K562 (cell line): ENCODE measurements around the gene TRAPPC1. TPM values are rescaled to one million over a fixed set of nuclear protein-coding genes. Genes with fewer than 3 reads are reported as not detected.

Experiments used
- polyA plus RNA-seq, 8 experiments: library from polyadenylated mRNA; depleted of rRNA in 4 of 8; stranded (reverse) in 5 of 8; unstranded in 3 of 8; fragments of >200 nt; fragmentation: Nextera tagmentation in 2 of 8; fragmentation: Illumina TruSeq in 1 of 8; extraction: Ambion mirVana in 2 of 8; extraction: Trizol in 1 of 8; gene quantifications; 2 replicates each; pipeline versions ENCODE4 v1.2.1 to v1.2.3, GENCODE V29; 2011 to 2014; ENCODE audit warnings: inconsistent platforms in 1 of 8, missing spikeins in 1 of 8
- small RNA-seq: library from RNA; depleted of rRNA; stranded (forward); fragments of <200 nt; gene quantifications from one replicate; pipeline ENCODE3, GENCODE V24; 2014
- total RNA-seq, 7 experiments: library from RNA; depleted of rRNA in 6 of 7; stranded (reverse); fragments of >200 nt in 6 of 7; fragmentation: Illumina TruSeq in 2 of 7; extraction: Trizol in 2 of 7; gene quantifications; 2 replicates each; pipeline versions ENCODE4 v1.2.1 to v1.2.3, GENCODE V29; 2011 to 2021; ENCODE audit warnings: low replicate concordance in 1 of 7

The TRAPPC1 gene
- total and polyA plus RNA-seq, 9 of the 15 experiments (the other 6 are each of a cell fraction or from before 2014, with no cell fraction given), result 11.7 to 82.8 (median 36.2) TPM

Small RNAs within 50 kb of the gene (small RNA-seq; reads per million reads assigned to genes)
- 1.6 reads per million, percentile 76 among the genes with 10 or more reads in this experiment for gene SCARNA21

Other genes with a start within 250 kb of the TRAPPC1 start
Only the 7 nearest of the 20 such genes appear.
- 99.8 TPM in 2 replicates for gene NAA38, start 74.4 kb downstream of the TRAPPC1 start, total RNA-seq (2014; rRNA removed)
- 13.3 and 16.4 TPM in 2 replicates for gene NAA38, start 74.4 kb downstream of the TRAPPC1 start, total RNA-seq (2014; rRNA removed; fragmentation: Illumina TruSeq; extraction: Trizol)
- 52.6 and 57.3 TPM in 2 replicates for gene NAA38, start 74.4 kb downstream of the TRAPPC1 start, total RNA-seq (2015; rRNA removed; fragmentation: Illumina TruSeq; extraction: Trizol)
- gene NAA38, start 74.4 kb downstream of the TRAPPC1 start, total RNA-seq (2021), result 54.7 and 61.2 TPM in 2 replicates
- 34.5 and 39.9 TPM in 2 replicates for gene NAA38, start 74.4 kb downstream of the TRAPPC1 start, polyA plus RNA-seq (2011; rRNA removed)
- 19.1 and 32.8 TPM in 2 replicates for gene NAA38, start 74.4 kb downstream of the TRAPPC1 start, polyA plus RNA-seq (2014; fragmentation: Illumina TruSeq; extraction: Trizol)
- 10 to 100 TPM; 70.4 to 90.4 TPM for gene NAA38, start 74.4 kb downstream of the TRAPPC1 start, polyA plus RNA-seq (2014; fragmentation: Nextera tagmentation; extraction: Ambion mirVana)
- 87.3 and 104 TPM in 2 replicates for gene NAA38, start 74.4 kb downstream of the TRAPPC1 start, polyA plus RNA-seq (2014; rRNA removed)
- 4.7 and 6.0 TPM in 2 replicates for gene CYB5D1, start 73.9 kb downstream of the TRAPPC1 start, total RNA-seq (2014; rRNA removed)
- 5.7 and 5.8 TPM in 2 replicates for gene CYB5D1, start 73.9 kb downstream of the TRAPPC1 start, total RNA-seq (2014; rRNA removed; fragmentation: Illumina TruSeq; extraction: Trizol)
- gene CYB5D1, start 73.9 kb downstream of the TRAPPC1 start, total RNA-seq (2015; rRNA removed; fragmentation: Illumina TruSeq; extraction: Trizol), result 6.4 and 7.6 TPM in 2 replicates
- 6.9 and 7.8 TPM in 2 replicates for gene CYB5D1, start 73.9 kb downstream of the TRAPPC1 start, total RNA-seq (2021)
- gene CYB5D1, start 73.9 kb downstream of the TRAPPC1 start, polyA plus RNA-seq (2011; rRNA removed), result 4.2 and 7.2 TPM in 2 replicates
- gene CYB5D1, start 73.9 kb downstream of the TRAPPC1 start, polyA plus RNA-seq (2014; fragmentation: Illumina TruSeq; extraction: Trizol), result 7.3 and 7.9 TPM in 2 replicates
- gene CYB5D1, start 73.9 kb downstream of the TRAPPC1 start, polyA plus RNA-seq (2014; fragmentation: Nextera tagmentation; extraction: Ambion mirVana), result 1 to 10 TPM; 2.4 to 5.7 TPM
- gene CYB5D1, start 73.9 kb downstream of the TRAPPC1 start, polyA plus RNA-seq (2014; rRNA removed), result 4.8 and 7.5 TPM in 2 replicates
- 34.8 and 36.7 TPM in 2 replicates for gene CHD3, start 43.2 kb downstream of the TRAPPC1 start, total RNA-seq (2014; rRNA removed)
- gene CHD3, start 43.2 kb downstream of the TRAPPC1 start, total RNA-seq (2014; rRNA removed; fragmentation: Illumina TruSeq; extraction: Trizol), result 14.6 and 15.2 TPM in 2 replicates
- 19.8 and 21.2 TPM in 2 replicates for gene CHD3, start 43.2 kb downstream of the TRAPPC1 start, total RNA-seq (2015; rRNA removed; fragmentation: Illumina TruSeq; extraction: Trizol)
- 30.6 and 38.2 TPM in 2 replicates for gene CHD3, start 43.2 kb downstream of the TRAPPC1 start, total RNA-seq (2021)
- 12.2 and 15.7 TPM in 2 replicates for gene CHD3, start 43.2 kb downstream of the TRAPPC1 start, polyA plus RNA-seq (2011; rRNA removed)
- 24.7 and 24.8 TPM in 2 replicates for gene CHD3, start 43.2 kb downstream of the TRAPPC1 start, polyA plus RNA-seq (2014; fragmentation: Illumina TruSeq; extraction: Trizol)
- under 1 TPM; 0.39 to 0.63 TPM for gene CHD3, start 43.2 kb downstream of the TRAPPC1 start, polyA plus RNA-seq (2014; fragmentation: Nextera tagmentation; extraction: Ambion mirVana)
- 27.8 and 33.9 TPM in 2 replicates for gene CHD3, start 43.2 kb downstream of the TRAPPC1 start, polyA plus RNA-seq (2014; rRNA removed)
- 1.9 and 4.1 TPM in 2 replicates for gene RNF227, start 15.7 kb downstream of the TRAPPC1 start, total RNA-seq (2014; rRNA removed)
- gene RNF227, start 15.7 kb downstream of the TRAPPC1 start, total RNA-seq (2014; rRNA removed; fragmentation: Illumina TruSeq; extraction: Trizol), result 2.2 and 2.3 TPM in 2 replicates
- 2.1 and 2.2 TPM in 2 replicates for gene RNF227, start 15.7 kb downstream of the TRAPPC1 start, total RNA-seq (2015; rRNA removed; fragmentation: Illumina TruSeq; extraction: Trizol)
- 2.1 and 2.3 TPM in 2 replicates for gene RNF227, start 15.7 kb downstream of the TRAPPC1 start, total RNA-seq (2021)
- 3.0 and 3.3 TPM in 2 replicates for gene RNF227, start 15.7 kb downstream of the TRAPPC1 start, polyA plus RNA-seq (2011; rRNA removed)
- 2.8 and 3.0 TPM in 2 replicates for gene RNF227, start 15.7 kb downstream of the TRAPPC1 start, polyA plus RNA-seq (2014; fragmentation: Illumina TruSeq; extraction: Trizol)
- gene RNF227, start 15.7 kb downstream of the TRAPPC1 start, polyA plus RNA-seq (2014; fragmentation: Nextera tagmentation; extraction: Ambion mirVana), result 1 to 10 TPM; 1.1 to 1.5 TPM
- gene RNF227, start 15.7 kb downstream of the TRAPPC1 start, polyA plus RNA-seq (2014; rRNA removed), result 4.7 and 6.7 TPM in 2 replicates
- gene KCNAB3, start 2.1 kb downstream of the TRAPPC1 start, total RNA-seq (2014; rRNA removed), result 0.37 and 1.3 TPM in 2 replicates
- gene KCNAB3, start 2.1 kb downstream of the TRAPPC1 start, total RNA-seq (2014; rRNA removed; fragmentation: Illumina TruSeq; extraction: Trizol), result 0.70 and 0.76 TPM in 2 replicates
- gene KCNAB3, start 2.1 kb downstream of the TRAPPC1 start, total RNA-seq (2015; rRNA removed; fragmentation: Illumina TruSeq; extraction: Trizol), result 0.57 and 0.69 TPM in 2 replicates
- 1.7 and 2.5 TPM in 2 replicates for gene KCNAB3, start 2.1 kb downstream of the TRAPPC1 start, total RNA-seq (2021)
- 1.1 and 2.0 TPM in 2 replicates for gene KCNAB3, start 2.1 kb downstream of the TRAPPC1 start, polyA plus RNA-seq (2011; rRNA removed)
- gene KCNAB3, start 2.1 kb downstream of the TRAPPC1 start, polyA plus RNA-seq (2014; fragmentation: Illumina TruSeq; extraction: Trizol), result 0.61 and 1.4 TPM in 2 replicates
- under 1 TPM; 0.03 to 0.17 TPM for gene KCNAB3, start 2.1 kb downstream of the TRAPPC1 start, polyA plus RNA-seq (2014; fragmentation: Nextera tagmentation; extraction: Ambion mirVana)
- gene KCNAB3, start 2.1 kb downstream of the TRAPPC1 start, polyA plus RNA-seq (2014; rRNA removed), result 1.0 and 2.1 TPM in 2 replicates
- gene CNTROB, start 260 bp upstream of the TRAPPC1 start, total RNA-seq (2014; rRNA removed), result 20.0 and 20.7 TPM in 2 replicates
- gene CNTROB, start 260 bp upstream of the TRAPPC1 start, total RNA-seq (2014; rRNA removed; fragmentation: Illumina TruSeq; extraction: Trizol), result 18.2 and 19.0 TPM in 2 replicates
- gene CNTROB, start 260 bp upstream of the TRAPPC1 start, total RNA-seq (2015; rRNA removed; fragmentation: Illumina TruSeq; extraction: Trizol), result 23.0 and 26.0 TPM in 2 replicates
- gene CNTROB, start 260 bp upstream of the TRAPPC1 start, total RNA-seq (2021), result 28.9 and 33.1 TPM in 2 replicates
- 28.5 and 32.9 TPM in 2 replicates for gene CNTROB, start 260 bp upstream of the TRAPPC1 start, polyA plus RNA-seq (2011; rRNA removed)
- 31.8 and 33.3 TPM in 2 replicates for gene CNTROB, start 260 bp upstream of the TRAPPC1 start, polyA plus RNA-seq (2014; fragmentation: Illumina TruSeq; extraction: Trizol)
- 1 to 10 TPM; 1.9 to 2.3 TPM for gene CNTROB, start 260 bp upstream of the TRAPPC1 start, polyA plus RNA-seq (2014; fragmentation: Nextera tagmentation; extraction: Ambion mirVana)
- 23.5 and 33.3 TPM in 2 replicates for gene CNTROB, start 260 bp upstream of the TRAPPC1 start, polyA plus RNA-seq (2014; rRNA removed)
- gene GUCY2D, start 70.7 kb upstream of the TRAPPC1 start, total RNA-seq (2014; rRNA removed), result 0.05 TPM in 1 of 2 replicates, not detected in the other
- gene GUCY2D, start 70.7 kb upstream of the TRAPPC1 start, total RNA-seq (2014; rRNA removed; fragmentation: Illumina TruSeq; extraction: Trizol), result not detected in 2 replicates
- not detected in 2 replicates for gene GUCY2D, start 70.7 kb upstream of the TRAPPC1 start, total RNA-seq (2015; rRNA removed; fragmentation: Illumina TruSeq; extraction: Trizol)
- not detected in 2 replicates for gene GUCY2D, start 70.7 kb upstream of the TRAPPC1 start, total RNA-seq (2021)
- not detected in 2 replicates for gene GUCY2D, start 70.7 kb upstream of the TRAPPC1 start, polyA plus RNA-seq (2011; rRNA removed)
- not detected in 2 replicates for gene GUCY2D, start 70.7 kb upstream of the TRAPPC1 start, polyA plus RNA-seq (2014; fragmentation: Illumina TruSeq; extraction: Trizol)
- not detected for gene GUCY2D, start 70.7 kb upstream of the TRAPPC1 start, polyA plus RNA-seq (2014; fragmentation: Nextera tagmentation; extraction: Ambion mirVana)
- gene GUCY2D, start 70.7 kb upstream of the TRAPPC1 start, polyA plus RNA-seq (2014; rRNA removed), result 0.03 TPM in 1 of 2 replicates, not detected in the other